ENCODE data around the gene CDC5L.

Gene CDC5L

DNA sequence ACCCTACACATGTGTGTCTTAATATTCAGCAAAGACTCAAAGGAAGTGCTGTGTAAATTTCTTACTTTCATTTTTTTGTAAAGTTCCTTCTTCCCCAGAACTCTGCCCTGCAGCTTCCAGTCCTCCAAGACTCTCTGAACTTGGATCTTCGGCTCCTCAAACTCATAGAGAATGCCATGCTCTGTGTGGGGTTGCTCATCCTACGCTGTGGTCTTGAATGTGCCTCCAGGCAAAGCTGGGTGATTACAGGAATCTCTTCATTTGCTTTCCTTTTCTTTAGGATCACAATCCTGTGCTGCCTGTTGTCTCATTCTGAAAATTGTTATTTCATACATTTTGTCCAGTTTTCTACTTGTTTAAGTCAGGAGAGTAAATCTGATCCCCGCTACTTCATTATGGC is 14.5 kb upstream of the CDC5L start:
- FAIRE-seq = no peak

GRCh38 chr6:44373787-44374186 is 13.7 kb upstream of the CDC5L start:
- DNase-seq (ENCODE audit: low spot score) (peak; percentile 29), FAIRE-seq (no peak)

More for the DNA sequence above, 14.5 kb upstream of the CDC5L start:
- no peak for DNase-seq (ENCODE audit: low spot score)

GRCh38 chr6:44375071-44375470 is 12.4 kb upstream of the CDC5L start:
- DNase-seq (ENCODE audit: low spot score) = no peak
- FAIRE-seq = no peak

DNA sequence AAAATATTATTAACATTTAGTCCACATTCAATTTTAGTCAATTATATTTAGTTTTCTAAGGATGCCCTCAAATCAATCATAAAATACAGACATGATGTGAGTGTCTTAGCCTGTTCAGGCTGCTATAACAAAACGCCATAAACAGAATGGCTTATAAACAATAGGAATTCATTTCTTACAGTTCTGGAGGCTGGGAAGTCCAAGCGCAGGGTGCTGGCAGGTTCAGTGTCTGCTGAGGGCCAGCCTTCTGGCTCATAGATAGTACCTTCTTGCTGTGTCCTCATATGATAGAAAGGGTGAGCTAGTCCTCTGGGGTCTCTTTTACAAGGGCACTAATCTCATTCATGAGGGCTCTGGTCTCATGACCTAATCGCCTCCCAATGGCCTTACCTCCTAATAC is 10.0 kb upstream of the CDC5L start:
- no peak for DNase-seq (ENCODE audit: low spot score)
- no peak for FAIRE-seq

DNA sequence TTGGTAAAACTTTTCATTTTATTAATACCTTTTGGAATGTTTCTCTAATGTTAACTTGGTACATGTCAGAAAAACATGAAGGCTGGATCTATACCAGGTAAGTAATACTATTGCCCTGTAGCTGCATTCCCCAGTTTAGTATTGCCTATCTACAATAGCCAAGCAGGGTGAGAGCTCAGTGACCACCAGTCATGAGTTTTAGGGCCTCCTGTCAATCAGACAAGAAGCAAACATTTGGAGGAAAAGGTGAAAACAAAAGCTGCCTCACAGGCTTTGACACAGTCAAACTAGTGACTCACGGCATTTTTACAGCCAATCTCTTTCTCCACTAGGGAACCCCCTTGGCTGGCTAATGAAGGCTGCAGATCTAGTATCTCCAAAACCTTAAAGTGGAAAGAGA is 9.5 kb upstream of the CDC5L start:
- FAIRE-seq (no peak), DNase-seq (ENCODE audit: low spot score) (no peak)

DNA sequence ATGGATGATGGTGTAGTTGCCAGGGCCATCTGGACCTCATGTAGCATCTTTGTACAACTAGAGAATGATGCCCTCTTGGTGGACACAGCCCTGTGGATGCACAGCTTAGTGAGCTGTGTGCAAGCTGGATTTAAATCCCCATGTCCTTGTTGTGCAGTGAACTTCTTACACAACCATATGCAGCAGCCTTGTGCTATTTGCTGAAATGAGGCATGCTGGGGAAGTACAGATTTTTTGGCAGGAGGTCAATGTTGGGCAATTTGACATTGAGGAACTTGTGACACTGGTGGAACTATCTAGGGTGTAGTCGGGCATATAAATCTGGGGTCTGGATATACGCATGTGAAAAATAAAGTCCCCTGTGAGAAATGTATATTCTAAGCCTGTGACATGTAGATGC is 5.8 kb upstream of the CDC5L start:
- DNase-seq (ENCODE audit: low spot score) = no peak
- FAIRE-seq = no peak

DNA sequence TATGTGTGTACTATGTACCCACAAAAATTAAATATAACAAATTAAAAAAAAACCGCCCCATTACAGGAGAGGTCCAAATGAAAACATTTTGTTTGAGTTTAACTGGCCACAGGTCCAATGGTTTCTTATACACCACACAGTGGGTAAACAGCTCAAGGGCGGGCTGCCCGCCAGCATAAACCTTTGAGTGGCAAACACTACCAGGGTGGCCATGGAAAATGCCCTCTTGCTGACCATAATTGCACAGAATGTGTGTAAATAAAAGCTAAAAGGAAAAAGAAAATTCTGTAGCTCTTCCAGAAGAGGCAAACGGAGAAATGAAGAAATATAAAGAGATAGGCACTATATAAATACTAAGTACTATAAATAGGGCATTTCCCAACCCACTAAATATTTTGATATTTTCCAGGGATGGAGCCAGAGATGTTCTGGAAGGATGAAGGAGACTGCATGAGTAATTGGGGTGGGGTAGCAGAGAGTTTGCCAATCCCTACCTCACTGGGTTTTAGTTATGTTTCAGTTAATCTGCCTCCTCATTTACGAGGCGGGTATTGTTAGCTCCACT is 1.1 kb upstream of the CDC5L start:
- DNase-seq (ENCODE audit: low spot score) (peak; percentile 17), FAIRE-seq (no peak)

- no peak for FAIRE-seq
- peak; percentile 21 for DNase-seq (ENCODE audit: low spot score)
Observed at GRCh38 chr6:44386929-44387345, 569 bp upstream of the CDC5L start.

DNA sequence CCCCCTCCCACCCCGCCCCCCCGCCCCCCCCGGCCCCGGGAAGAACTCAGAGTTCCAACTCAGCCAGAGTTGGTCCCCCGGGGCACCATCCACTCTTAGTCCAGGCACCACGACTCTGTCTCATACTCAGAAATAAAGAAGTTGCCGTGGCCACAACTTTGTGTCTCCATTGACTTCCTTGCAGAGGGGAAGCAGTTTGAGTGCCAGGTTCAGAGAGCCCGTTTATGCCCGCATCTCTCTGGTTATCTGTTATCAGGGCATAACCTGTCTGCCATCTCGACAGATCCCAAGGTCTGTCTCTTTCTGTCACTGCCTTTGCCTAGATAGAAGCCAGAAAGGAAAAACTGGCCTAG is 605 bp downstream of the CDC5L start:
- DNase-seq (ENCODE audit: low spot score) (no peak), FAIRE-seq (no peak)

GRCh38 chr6:44388887-44389286 is 1.4 kb downstream of the CDC5L start:
- DNase-seq (ENCODE audit: low spot score) (no peak), FAIRE-seq (no peak)

GRCh38 chr6:44390158-44390683 is 2.7 kb downstream of the CDC5L start:
- no peak for DNase-seq (ENCODE audit: low spot score)
- FAIRE-seq = no peak

DNA sequence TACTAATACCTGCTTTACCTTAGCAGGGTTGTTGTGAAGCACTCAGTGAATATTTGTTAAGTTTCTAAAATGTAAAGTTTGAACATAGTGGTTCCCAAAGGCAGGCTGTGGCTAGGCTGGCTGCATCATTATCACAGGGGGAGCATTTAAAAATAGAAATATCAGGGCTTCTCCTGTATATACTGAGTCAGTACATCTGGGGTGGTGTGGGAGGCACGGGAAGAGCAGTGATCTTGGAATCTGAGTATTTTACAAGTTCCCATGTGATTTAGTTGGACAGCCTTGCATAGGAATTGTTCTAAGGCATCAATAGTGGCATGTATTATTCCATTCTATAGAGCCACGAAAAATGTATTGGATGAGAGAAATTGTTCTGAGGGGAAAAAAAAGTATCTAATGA is 8.0 kb downstream of the CDC5L start:
- no peak for DNase-seq (ENCODE audit: low spot score)
- no peak for FAIRE-seq

GRCh38 chr6:44396968-44397367 is 9.5 kb downstream of the CDC5L start:
- DNase-seq (ENCODE audit: low spot score) = no peak
- no peak for FAIRE-seq

DNA sequence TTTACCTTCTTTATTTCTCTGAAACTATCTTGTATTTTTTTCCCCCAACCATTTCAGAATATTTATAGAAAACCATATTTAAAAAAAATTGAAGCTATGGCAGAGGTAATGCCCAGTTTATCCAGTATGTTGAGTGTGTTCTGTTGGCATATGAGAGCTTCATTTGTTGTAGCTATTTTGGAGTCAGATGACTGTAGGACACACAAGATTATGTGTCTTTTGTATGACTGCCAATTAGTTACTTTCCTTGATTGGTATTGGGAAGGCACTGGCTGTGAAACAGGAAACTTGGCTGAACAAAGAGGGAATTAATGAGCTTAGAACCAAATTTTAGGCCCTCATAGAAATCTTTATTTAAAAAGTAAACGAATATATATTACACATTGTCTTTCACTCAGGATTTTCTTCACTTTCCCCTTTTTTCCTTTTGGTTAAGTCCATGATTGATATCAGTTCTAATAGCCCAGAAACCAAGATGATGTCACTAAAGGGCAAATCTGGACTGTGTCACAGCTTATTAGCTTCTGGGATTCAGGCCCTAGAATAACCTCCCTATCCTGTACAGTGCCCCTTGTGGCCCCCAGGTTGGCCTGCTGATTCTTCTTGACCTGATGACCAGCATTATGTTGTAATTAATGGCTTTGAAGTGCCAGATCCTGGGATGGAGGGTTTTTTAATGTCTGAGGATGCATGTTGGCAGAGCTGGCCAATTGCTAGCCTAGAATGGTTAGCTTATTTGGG is 10.1 kb downstream of the CDC5L start:
- FAIRE-seq (no peak), DNase-seq (ENCODE audit: low spot score) (no peak)

GRCh38 chr6:44399991-44400390 is 12.5 kb downstream of the CDC5L start:
- DNase-seq (ENCODE audit: low spot score) (no peak), FAIRE-seq (no peak)

GRCh38 chr6:44400572-44400971 is 13.1 kb downstream of the CDC5L start:
- FAIRE-seq = no peak

GRCh38 chr6:44401138-44401537 is 13.6 kb downstream of the CDC5L start:
- DNase-seq (ENCODE audit: low spot score) = no peak

More at GRCh38 chr6:44400572-44400971, 13.1 kb downstream of the CDC5L start:
- no peak for DNase-seq (ENCODE audit: low spot score)

GRCh38 chr6:44404022-44404714 is 16.7 kb downstream of the CDC5L start:
- FAIRE-seq = no peak

More at GRCh38 chr6:44401138-44401537, 13.6 kb downstream of the CDC5L start:
- no peak for FAIRE-seq

DNA sequence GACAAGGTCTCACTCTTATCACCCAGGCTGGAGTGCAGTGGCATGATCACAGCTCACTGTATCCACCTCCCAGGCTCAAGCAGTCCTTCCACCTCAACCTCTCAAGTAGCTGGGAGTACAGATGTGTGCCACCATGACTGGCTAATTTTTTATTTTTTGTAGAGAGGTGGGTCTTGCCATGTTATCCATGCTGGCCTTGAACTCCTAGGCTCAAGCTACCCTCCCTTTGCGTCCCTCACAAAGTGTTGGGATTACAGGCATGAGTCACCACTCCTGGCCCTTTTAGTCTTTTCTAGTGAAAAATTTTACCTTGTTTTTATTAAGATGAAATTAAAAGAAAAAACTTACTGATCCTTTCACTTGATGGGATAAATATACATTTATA is 17.2 kb downstream of the CDC5L start:
- DNase-seq (ENCODE audit: low spot score) = no peak
- no peak for FAIRE-seq

More at GRCh38 chr6:44404022-44404714, 16.7 kb downstream of the CDC5L start:
- DNase-seq (ENCODE audit: low spot score) = no peak

GRCh38 chr6:44407951-44408670 is 20.6 kb downstream of the CDC5L start:
- FAIRE-seq = no peak

DNA sequence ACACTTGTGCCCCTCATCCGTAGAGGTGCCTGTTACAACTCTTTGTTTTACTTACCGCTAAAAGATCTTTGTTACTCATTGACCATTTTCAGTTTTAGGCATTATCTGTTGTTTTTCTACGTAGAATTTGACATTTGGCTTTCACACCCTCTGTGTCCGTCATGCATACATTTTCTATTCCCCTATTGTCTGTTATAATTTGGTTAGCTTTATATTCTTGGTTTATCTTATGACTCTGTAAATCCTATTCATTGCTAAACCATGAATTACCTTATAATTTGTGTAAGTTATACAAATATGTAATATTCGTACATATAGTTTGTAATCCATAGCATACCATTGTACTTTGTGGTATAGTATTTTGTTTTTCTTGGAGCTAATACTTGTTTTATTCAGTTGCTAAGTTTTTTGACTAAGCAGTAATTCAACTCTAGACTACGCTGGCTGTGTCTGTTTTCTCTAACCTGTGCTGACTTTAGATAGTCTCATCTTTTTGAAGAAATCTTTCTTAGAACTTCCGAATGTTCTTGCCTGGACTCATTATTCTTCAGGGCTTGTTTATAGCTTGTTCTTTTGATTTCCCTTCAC is 21.8 kb downstream of the CDC5L start:
- no peak for DNase-seq (ENCODE audit: low spot score)
- no peak for FAIRE-seq

More at GRCh38 chr6:44407951-44408670, 20.6 kb downstream of the CDC5L start:
- DNase-seq (ENCODE audit: low spot score) = no peak
